ENCODE measurements around the gene CIRBP.

Gene CIRBP

DNA sequence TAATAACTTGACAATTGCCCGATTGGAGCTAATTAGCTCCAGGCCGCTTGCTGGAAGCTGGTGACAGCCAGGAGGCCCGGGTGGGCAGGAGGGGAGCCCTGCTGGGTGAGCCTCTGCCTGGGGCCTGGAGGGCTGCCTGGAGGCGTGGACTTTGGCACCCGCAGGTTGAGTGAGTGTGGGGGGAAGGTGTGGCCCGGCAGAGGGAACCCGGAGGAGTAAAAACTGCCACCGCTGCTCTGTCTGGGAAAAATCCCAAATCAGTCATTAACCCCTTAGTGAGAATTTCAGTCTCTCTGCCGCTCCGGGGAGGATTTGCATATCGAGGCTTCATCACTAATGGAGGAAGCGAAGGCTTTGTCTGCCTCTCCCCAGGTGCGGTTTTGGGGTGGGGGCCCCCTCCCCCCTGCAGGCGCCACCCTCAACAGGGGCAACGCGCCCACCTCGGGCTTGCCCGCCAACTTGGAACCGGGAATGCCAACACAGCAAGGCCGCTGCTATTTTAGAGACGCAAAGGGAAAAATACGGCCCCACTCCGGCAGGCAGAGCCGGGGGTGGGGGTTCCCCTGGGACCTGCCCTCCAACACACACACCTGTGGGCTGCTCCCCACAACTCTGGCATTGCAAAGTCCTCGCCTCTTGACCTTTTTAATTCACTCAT is 22.8 kb downstream of the CIRBP start:
- H3K4me3 ChIP-seq (ENCODE audit: low read depth in 1 of 5, low read length in 5 of 5) = no peak overlapping the region
- peaks cover 0 to 14% (median 9%) of the 10 kb centered on the region in 5 donors for H3K4me1 ChIP-seq (ENCODE audit: control insufficient read depth in 5 of 5, insufficient read depth in 5 of 5, low read length in 5 of 5)
- H3K9ac ChIP-seq (ENCODE audit: low read length in 5 of 5) = no peak overlapping the region
- no peaks in the 10 kb centered on the region for H3K9me3 ChIP-seq (ENCODE audit: control insufficient read depth in 5 of 5, low read length in 5 of 5)
- peaks cover 53 to 86% (median 77%) of the 10 kb centered on the region in 5 donors for H3K27me3 ChIP-seq (ENCODE audit: control insufficient read depth in 5 of 5, insufficient read depth in 4 of 5, low read length in 5 of 5)
- no peak overlapping the region for H3K27ac ChIP-seq (ENCODE audit: low read depth, low read length)
- H3K36me3 ChIP-seq (ENCODE audit: control insufficient read depth in 5 of 5, insufficient read depth in 5 of 5, low read length in 5 of 5) = no peaks in the 10 kb centered on the region

DNA sequence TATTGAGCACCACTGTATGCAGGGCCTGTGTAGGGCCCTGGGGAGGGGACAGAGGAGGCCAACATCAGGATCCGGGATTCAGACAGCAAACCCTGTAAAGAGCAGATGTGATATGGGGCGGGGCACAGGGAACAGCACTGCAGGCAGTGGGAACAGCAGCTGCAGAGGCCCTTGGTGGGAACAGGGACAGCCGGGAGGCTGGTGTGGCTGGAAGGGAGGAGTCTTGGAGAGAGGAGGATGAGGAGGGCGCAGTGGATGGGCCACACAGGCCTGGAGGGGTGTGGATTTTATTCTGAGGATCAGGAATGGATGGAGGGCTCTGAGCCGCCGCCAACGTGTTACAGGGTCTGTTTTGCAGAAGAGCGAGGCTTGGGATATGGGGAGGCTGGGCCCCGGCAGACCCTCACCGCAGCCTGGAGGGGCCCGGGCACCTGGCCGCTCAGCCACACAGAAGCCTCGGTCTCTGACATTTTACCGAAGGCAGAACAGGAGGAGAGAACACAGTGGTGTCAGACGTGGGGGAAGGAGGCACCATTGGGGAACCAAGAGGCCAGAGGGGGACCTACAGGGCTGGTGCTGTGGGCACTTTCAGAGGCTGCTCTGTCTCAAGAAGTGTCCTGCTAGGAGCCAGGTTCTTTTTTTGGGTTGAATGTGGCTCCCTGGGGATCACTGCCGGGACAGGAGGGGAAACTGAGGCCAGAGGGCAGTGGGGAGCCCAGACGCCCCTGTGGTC is 23.5 kb downstream of the CIRBP start:
- Histone ChIP-seq H3K4me3 (ENCODE audit: low read depth in 1 of 5, low read length in 5 of 5) (no peak overlapping the region), H3K9ac (ENCODE audit: low read length in 5 of 5) (no peak overlapping the region), H3K27me3 (ENCODE audit: control insufficient read depth in 5 of 5, insufficient read depth in 4 of 5, low read length in 5 of 5) (peaks cover 46 to 80% (median 70%) of the 10 kb centered on the region in 5 donors), H3K9me3 (ENCODE audit: control insufficient read depth in 5 of 5, low read length in 5 of 5) (no peaks in the 10 kb centered on the region), H3K4me1 (ENCODE audit: control insufficient read depth in 5 of 5, insufficient read depth in 5 of 5, low read length in 5 of 5) (peaks cover 0 to 9% (median 8%) of the 10 kb centered on the region in 5 donors), H3K27ac (ENCODE audit: low read depth, low read length) (no peak overlapping the region), H3K36me3 (ENCODE audit: control insufficient read depth in 5 of 5, insufficient read depth in 5 of 5, low read length in 5 of 5) (no peaks in the 10 kb centered on the region)

DNA sequence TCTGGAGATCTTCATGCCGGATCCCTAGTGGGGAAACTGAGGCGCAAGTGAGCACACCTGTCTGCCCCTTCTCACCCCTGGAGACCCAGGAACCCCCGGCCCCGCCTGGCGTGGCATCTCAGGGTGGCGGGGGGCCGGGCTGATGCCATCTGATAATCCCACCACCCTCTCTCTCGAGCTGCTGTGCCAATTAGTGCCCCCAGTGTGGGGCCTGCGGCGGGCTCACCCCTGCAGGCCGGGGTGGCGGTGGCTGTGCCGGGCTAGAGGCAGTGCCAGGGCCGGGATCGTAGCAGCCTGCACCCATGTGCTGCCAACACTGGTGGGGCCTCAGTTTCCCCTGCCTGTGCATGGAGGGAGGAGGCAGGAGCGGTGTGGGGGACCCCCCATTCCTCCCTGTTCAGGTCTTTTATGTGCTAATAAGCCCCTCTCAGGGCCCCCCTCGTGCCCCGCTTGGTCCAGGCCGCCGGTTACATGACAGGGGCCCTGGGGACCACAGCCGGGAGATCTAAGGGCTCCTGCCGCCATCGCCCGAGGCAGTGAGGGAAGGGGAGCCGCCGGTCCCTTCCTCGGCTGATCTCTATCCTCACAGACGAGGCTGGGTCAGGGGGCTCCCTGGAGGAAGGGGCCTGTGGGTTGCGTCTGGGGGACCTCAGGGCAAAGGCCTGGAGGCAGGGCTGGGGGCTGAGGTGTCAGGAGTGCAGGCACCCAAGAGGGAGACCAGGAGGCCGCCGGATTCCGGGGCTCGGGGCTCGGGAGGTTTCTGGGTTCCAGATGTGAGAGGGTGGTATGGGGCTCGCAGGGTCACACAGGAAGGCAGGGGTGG is 24.9 kb downstream of the CIRBP start:
- Histone ChIP-seq H3K9ac (ENCODE audit: low read length in 5 of 5) (no peak overlapping the region), H3K4me3 (ENCODE audit: low read depth in 1 of 5, low read length in 5 of 5) (no peak overlapping the region), H3K27ac (ENCODE audit: low read depth, low read length) (no peak overlapping the region), H3K4me1 (ENCODE audit: control insufficient read depth in 5 of 5, insufficient read depth in 5 of 5, low read length in 5 of 5) (peaks cover 0 to 6% (median 4%) of the 10 kb centered on the region in 5 donors), H3K36me3 (ENCODE audit: control insufficient read depth in 5 of 5, insufficient read depth in 5 of 5, low read length in 5 of 5) (no peaks in the 10 kb centered on the region), H3K9me3 (ENCODE audit: control insufficient read depth in 5 of 5, low read length in 5 of 5) (no peaks in the 10 kb centered on the region), H3K27me3 (ENCODE audit: control insufficient read depth in 5 of 5, insufficient read depth in 4 of 5, low read length in 5 of 5) (peaks cover 35 to 65% (median 61%) of the 10 kb centered on the region in 5 donors)

DNA sequence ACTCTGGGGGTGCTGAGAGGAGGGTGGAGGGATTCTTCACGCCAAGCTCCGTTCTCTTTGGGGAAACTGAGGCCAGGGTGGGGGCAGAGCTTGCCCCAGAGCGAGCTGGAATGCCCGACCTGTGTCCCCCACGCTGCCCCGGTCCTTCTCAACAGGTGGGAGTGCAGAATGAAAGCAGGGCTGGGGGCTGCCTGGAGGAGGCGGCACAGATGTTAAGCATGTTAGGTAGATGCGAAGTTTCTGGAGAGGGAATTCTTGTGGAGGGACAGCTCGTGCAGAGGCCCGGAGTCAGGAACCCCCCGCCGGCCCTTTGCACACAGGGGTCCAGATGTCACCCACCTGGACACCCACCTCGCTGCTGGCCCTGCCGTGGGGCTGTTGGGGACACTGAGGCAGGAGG is 25.6 kb downstream of the CIRBP start:
- H3K4me3 ChIP-seq (ENCODE audit: low read depth in 1 of 5, low read length in 5 of 5) = no peak overlapping the region
- H3K36me3 ChIP-seq (ENCODE audit: control insufficient read depth in 5 of 5, insufficient read depth in 5 of 5, low read length in 5 of 5) = no peaks in the 10 kb centered on the region
- peaks cover 32 to 60% (median 54%) of the 10 kb centered on the region in 5 donors for H3K27me3 ChIP-seq (ENCODE audit: control insufficient read depth in 5 of 5, insufficient read depth in 4 of 5, low read length in 5 of 5)
- no peak overlapping the region for H3K27ac ChIP-seq (ENCODE audit: low read depth, low read length)
- no peak overlapping the region for H3K9ac ChIP-seq (ENCODE audit: low read length in 5 of 5)
- no peaks in the 10 kb centered on the region for H3K9me3 ChIP-seq (ENCODE audit: control insufficient read depth in 5 of 5, low read length in 5 of 5)
- H3K4me1 ChIP-seq (ENCODE audit: control insufficient read depth in 5 of 5, insufficient read depth in 5 of 5, low read length in 5 of 5) = peaks cover 0 to 6% (median 4%) of the 10 kb centered on the region in 5 donors

DNA sequence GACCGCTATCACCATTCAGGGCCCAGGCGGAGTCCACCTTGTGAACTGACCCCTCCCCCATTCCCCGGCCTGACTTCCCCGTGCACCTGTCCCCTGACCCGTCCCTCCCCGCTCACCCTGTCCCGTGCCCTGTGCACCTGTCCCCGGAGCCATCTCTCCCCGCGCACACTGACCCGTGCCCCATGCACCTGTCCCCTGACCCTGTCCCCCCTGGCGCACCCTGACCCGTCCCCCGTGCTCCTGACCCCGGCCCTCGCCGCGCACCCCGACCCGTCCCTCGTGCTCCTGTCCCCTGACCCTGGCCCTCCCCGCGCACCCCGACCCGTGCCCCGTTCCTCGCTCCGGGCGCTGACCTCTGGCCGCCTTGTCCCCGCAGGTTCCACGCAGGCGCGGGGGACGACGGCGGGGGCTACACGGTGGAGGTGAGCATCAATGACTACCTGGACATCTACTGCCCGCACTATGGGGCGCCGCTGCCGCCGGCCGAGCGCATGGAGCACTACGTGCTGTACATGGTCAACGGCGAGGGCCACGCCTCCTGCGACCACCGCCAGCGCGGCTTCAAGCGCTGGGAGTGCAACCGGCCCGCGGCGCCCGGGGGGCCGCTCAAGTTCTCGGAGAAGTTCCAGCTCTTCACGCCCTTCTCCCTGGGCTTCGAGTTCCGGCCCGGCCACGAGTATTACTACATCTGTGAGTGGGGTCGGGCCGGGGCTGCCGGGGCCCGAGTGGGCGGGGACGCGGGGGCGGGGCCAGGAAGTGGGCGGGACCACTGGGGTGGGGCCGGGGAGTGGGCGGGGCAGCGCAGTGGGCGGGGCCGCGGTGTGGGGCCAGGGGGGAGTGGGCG is 26.3 kb downstream of the CIRBP start:
- Histone ChIP-seq H3K9me3 (ENCODE audit: control insufficient read depth in 5 of 5, low read length in 5 of 5) (no peaks in the 10 kb centered on the region), H3K36me3 (ENCODE audit: control insufficient read depth in 5 of 5, insufficient read depth in 5 of 5, low read length in 5 of 5) (no peaks in the 10 kb centered on the region), H3K4me3 (ENCODE audit: low read depth in 1 of 5, low read length in 5 of 5) (no peak overlapping the region), H3K4me1 (ENCODE audit: control insufficient read depth in 5 of 5, insufficient read depth in 5 of 5, low read length in 5 of 5) (peaks cover 0 to 6% (median 4%) of the 10 kb centered on the region in 5 donors), H3K9ac (ENCODE audit: low read length in 5 of 5) (no peak overlapping the region), H3K27ac (ENCODE audit: low read depth, low read length) (no peak overlapping the region), H3K27me3 (ENCODE audit: control insufficient read depth in 5 of 5, insufficient read depth in 4 of 5, low read length in 5 of 5) (peaks cover 32 to 57% (median 51%) of the 10 kb centered on the region in 5 donors)

DNA sequence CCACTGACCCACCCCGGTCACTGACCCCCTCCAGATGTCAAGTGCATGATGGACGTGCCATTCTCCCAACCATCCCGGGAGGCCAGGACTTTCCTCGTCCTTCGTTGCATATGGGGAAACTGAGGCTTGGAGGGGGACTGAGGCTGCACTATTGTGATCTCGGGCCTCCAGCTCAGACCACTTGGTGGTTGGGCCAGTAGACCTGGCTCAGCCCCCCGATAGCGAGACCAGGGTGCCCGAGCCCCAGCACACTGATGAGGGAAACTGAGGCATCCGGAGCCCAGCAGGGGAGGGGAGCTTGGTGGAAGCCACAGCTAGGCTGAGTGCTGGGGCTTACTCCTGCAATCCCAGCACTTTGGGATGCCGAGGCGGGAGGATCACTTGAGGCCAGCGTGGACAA is 26.9 kb downstream of the CIRBP start:
- Histone ChIP-seq H3K9ac (ENCODE audit: low read length in 5 of 5) (no peak overlapping the region), H3K9me3 (ENCODE audit: control insufficient read depth in 5 of 5, low read length in 5 of 5) (no peaks in the 10 kb centered on the region), H3K36me3 (ENCODE audit: control insufficient read depth in 5 of 5, insufficient read depth in 5 of 5, low read length in 5 of 5) (no peaks in the 10 kb centered on the region), H3K4me3 (ENCODE audit: low read depth in 1 of 5, low read length in 5 of 5) (no peak overlapping the region), H3K4me1 (ENCODE audit: control insufficient read depth in 5 of 5, insufficient read depth in 5 of 5, low read length in 5 of 5) (peaks cover 0 to 6% (median 4%) of the 10 kb centered on the region in 5 donors), H3K27me3 (ENCODE audit: control insufficient read depth in 5 of 5, insufficient read depth in 4 of 5, low read length in 5 of 5) (peaks cover 32 to 51% (median 44%) of the 10 kb centered on the region in 5 donors), H3K27ac (ENCODE audit: low read depth, low read length) (no peak overlapping the region)

DNA sequence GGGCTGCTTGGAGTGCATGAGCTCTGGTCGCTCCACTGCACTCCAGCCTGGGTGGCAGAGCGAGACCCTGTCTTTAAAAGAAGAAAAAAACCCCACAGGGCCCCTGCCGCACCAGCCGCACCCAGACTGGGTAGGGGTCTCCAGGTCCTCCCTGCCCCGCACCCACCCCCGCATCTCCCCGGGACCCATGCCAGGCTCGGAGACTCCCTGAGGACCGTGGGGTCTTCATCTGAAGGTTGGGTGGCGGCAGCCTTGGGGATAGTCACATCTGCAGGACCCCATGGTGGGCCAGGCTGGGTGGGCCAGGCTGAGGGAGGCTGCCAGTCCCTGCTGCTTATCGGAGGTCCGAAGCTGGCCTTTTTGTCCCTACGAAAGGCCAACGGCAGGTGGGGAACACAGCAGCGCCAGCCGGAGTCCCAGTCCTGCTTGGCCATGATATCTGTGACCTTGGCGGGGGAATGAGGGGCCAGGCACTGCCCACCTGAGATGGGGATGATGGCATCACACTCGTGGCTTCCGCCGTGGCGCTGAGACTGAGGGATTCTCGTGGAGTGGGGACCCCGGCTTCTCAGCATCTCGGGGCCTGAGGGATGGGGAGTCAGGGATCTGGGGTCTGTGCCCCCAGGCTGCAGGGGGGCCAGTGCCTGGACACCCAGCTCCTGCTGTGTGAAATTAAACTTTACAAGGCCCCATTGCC is 27.6 kb downstream of the CIRBP start:
- H3K9me3 ChIP-seq (ENCODE audit: control insufficient read depth in 5 of 5, low read length in 5 of 5) = no peaks in the 10 kb centered on the region
- no peaks in the 10 kb centered on the region for H3K36me3 ChIP-seq (ENCODE audit: control insufficient read depth in 5 of 5, insufficient read depth in 5 of 5, low read length in 5 of 5)
- H3K9ac ChIP-seq (ENCODE audit: low read length in 5 of 5) = no peak overlapping the region
- H3K27me3 ChIP-seq (ENCODE audit: control insufficient read depth in 5 of 5, insufficient read depth in 4 of 5, low read length in 5 of 5) = peaks cover 30 to 44% (median 38%) of the 10 kb centered on the region in 5 donors
- peaks cover 0 to 6% (median 4%) of the 10 kb centered on the region in 5 donors for H3K4me1 ChIP-seq (ENCODE audit: control insufficient read depth in 5 of 5, insufficient read depth in 5 of 5, low read length in 5 of 5)
- no peak overlapping the region for H3K4me3 ChIP-seq (ENCODE audit: low read depth in 1 of 5, low read length in 5 of 5)
- H3K27ac ChIP-seq (ENCODE audit: low read depth, low read length) = no peak overlapping the region

DNA sequence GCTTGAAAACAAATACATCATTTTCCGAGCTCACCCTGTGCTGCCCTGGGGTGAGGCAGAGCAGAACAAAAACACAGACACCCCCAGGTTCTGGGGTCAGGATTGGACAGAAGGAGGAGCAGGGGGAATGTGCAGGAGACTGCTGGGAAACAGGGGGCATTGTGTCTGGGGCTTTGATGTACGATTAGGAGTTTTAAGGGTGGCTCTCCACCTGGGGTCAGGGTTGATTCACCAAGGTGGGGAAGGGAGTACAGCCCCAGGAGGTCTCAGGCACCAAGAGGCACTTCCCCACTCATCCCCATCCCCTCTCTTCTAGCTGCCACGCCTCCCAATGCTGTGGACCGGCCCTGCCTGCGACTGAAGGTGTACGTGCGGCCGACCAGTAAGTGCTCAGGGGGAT is 29.1 kb downstream of the CIRBP start:
- Histone ChIP-seq H3K9ac (ENCODE audit: low read length in 5 of 5) (no peak overlapping the region), H3K27me3 (ENCODE audit: control insufficient read depth in 5 of 5, insufficient read depth in 4 of 5, low read length in 5 of 5) (peaks cover 15 to 29% (median 23%) of the 10 kb centered on the region in 5 donors), H3K4me1 (ENCODE audit: control insufficient read depth in 5 of 5, insufficient read depth in 5 of 5, low read length in 5 of 5) (peaks cover 0 to 6% (median 4%) of the 10 kb centered on the region in 5 donors), H3K9me3 (ENCODE audit: control insufficient read depth in 5 of 5, low read length in 5 of 5) (no peaks in the 10 kb centered on the region), H3K36me3 (ENCODE audit: control insufficient read depth in 5 of 5, insufficient read depth in 5 of 5, low read length in 5 of 5) (no peaks in the 10 kb centered on the region), H3K4me3 (ENCODE audit: low read depth in 1 of 5, low read length in 5 of 5) (no peak overlapping the region), H3K27ac (ENCODE audit: low read depth, low read length) (no peak overlapping the region)

DNA sequence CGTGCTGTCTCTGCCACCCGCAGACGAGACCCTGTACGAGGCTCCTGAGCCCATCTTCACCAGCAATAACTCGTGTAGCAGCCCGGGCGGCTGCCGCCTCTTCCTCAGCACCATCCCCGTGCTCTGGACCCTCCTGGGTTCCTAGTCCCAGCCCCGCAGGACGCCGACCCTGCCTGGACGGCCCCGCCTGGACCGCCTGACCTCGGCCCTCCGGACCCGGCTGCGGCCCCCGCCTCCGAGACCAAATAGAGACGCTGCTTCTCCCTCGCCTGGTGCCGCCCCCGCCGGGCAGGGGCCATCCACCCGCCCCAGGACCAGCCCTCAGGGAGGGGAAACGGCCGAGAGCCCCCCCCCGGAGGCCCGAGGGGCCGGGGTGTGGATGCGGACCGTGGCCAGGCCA is 30.7 kb downstream of the CIRBP start:
- H3K27ac ChIP-seq (ENCODE audit: low read depth, low read length) = no peak overlapping the region
- peaks cover 5 to 14% (median 10%) of the 10 kb centered on the region in 5 donors for H3K27me3 ChIP-seq (ENCODE audit: control insufficient read depth in 5 of 5, insufficient read depth in 4 of 5, low read length in 5 of 5)
- no peaks in the 10 kb centered on the region for H3K36me3 ChIP-seq (ENCODE audit: control insufficient read depth in 5 of 5, insufficient read depth in 5 of 5, low read length in 5 of 5)

More for the DNA sequence above, 30.7 kb downstream of the CIRBP start:
- Histone ChIP-seq H3K4me3 (ENCODE audit: low read depth in 1 of 5, low read length in 5 of 5) (no peak overlapping the region), H3K9ac (ENCODE audit: low read length in 5 of 5) (no peak overlapping the region), H3K4me1 (ENCODE audit: control insufficient read depth in 5 of 5, insufficient read depth in 5 of 5, low read length in 5 of 5) (peaks cover 0 to 6% (median 4%) of the 10 kb centered on the region in 5 donors), H3K9me3 (ENCODE audit: control insufficient read depth in 5 of 5, low read length in 5 of 5) (no peaks in the 10 kb centered on the region)
